Stomach (tissue), 4 donors: Measurements from ENCODE around the gene LIN37.

Source experiments
- EP300 ChIP-seq: sonication (generic); formaldehyde crosslinking; IDR thresholded peaks from one replicate; pipeline ENCODE4 v1.6.1; 2017; ENCODE audit warnings: antibody characterized with exemption
- POLR2A ChIP-seq, 4 donors: fragments of 450-650 bp; IDR thresholded peaks; one replicate each; pipeline ENCODE4 v1.6.1; 2016; ENCODE audit warnings: antibody characterized with exemption in 4 of 4, control low read depth in 2 of 4, mild to moderate bottlenecking in 1 of 4, moderate library complexity in 1 of 4
- POLR2AphosphoS5 ChIP-seq, 3 donors: sonication (generic); formaldehyde crosslinking; IDR thresholded peaks; one replicate each; pipeline ENCODE4 v1.6.1; 2016; ENCODE audit warnings: antibody characterized with exemption in 3 of 3
- TF ChIP-seq, protein P1 (sequence below), 7 experiments: fragments of 450-650 bp in 4 of 7; fragments of 200-600 bp in 3 of 7; sonication (generic) in 3 of 7; IDR thresholded peaks; one replicate each; pipeline ENCODE4 v1.5.1; 2016 to 2019; ENCODE audit warnings: antibody characterized with exemption in 7 of 7, control low read depth in 2 of 7, mild to moderate bottlenecking in 1 of 7

DNA sequence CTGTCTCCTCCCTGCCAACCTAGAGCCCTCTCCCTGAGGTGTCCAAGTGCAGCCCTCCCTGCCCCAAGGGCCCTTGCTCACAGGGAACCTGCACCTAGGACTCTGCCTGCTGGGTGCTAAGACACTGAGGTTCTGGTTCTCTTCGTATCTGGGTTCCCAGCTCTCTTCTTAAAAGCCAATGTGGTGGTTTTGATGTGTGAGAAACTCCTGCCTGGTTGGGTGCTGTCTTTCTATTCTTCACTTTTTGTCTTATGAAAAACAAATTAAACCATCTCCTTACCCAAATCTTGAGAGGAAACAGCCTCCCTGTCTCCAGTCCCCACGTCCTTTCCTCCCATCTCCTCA, 34.9 kb upstream of the LIN37 start:
- TF ChIP-seq, protein P1, sequence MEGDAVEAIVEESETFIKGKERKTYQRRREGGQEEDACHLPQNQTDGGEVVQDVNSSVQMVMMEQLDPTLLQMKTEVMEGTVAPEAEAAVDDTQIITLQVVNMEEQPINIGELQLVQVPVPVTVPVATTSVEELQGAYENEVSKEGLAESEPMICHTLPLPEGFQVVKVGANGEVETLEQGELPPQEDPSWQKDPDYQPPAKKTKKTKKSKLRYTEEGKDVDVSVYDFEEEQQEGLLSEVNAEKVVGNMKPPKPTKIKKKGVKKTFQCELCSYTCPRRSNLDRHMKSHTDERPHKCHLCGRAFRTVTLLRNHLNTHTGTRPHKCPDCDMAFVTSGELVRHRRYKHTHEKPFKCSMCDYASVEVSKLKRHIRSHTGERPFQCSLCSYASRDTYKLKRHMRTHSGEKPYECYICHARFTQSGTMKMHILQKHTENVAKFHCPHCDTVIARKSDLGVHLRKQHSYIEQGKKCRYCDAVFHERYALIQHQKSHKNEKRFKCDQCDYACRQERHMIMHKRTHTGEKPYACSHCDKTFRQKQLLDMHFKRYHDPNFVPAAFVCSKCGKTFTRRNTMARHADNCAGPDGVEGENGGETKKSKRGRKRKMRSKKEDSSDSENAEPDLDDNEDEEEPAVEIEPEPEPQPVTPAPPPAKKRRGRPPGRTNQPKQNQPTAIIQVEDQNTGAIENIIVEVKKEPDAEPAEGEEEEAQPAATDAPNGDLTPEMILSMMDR (IDR thresholded peaks at IDR 0.05): no peak
- TF ChIP-seq POLR2AphosphoS5 (IDR thresholded peaks at IDR 0.05) (no peak), POLR2A (IDR thresholded peaks at IDR 0.05) (no peak), EP300 (no peak)
